Duodenal mucosa (tissue), 2 donors: ENCODE measurements around the gene SP2.

Experiments
- H3K27ac ChIP-seq: one replicate; pipeline ENCODE4 v1.7.0; 2013; ENCODE audit warnings: low read depth, low read length
- H3K27me3 ChIP-seq, 2 donors: one replicate each; pipeline ENCODE4 v1.7.0; 2013; ENCODE audit warnings: low read length in 2 of 2, control low read depth in 1 of 2; ENCODE audit not compliant: insufficient read depth in 2 of 2, control insufficient read depth in 1 of 2
- H3K36me3 ChIP-seq, 2 donors: one replicate each; pipeline ENCODE4 v1.7.0; 2013; ENCODE audit warnings: low read length in 2 of 2, control low read depth in 1 of 2; ENCODE audit not compliant: insufficient read depth in 2 of 2, control insufficient read depth in 1 of 2
- H3K4me1 ChIP-seq, 2 donors: one replicate each; pipeline ENCODE4 v1.7.0; 2013; ENCODE audit warnings: low read length in 2 of 2, control low read depth in 1 of 2; ENCODE audit not compliant: insufficient read depth in 2 of 2, control insufficient read depth in 1 of 2
- H3K4me3 ChIP-seq, 2 donors: one replicate each; pipeline ENCODE4 v1.7.0; 2013; ENCODE audit warnings: low read length in 2 of 2, low read depth in 1 of 2
- H3K9ac ChIP-seq, 2 donors: one replicate each; pipeline ENCODE4 v1.7.0; 2013; ENCODE audit warnings: low read length in 2 of 2, low read depth in 1 of 2
- H3K9me3 ChIP-seq, 2 donors: one replicate each; pipeline ENCODE4 v1.7.0; 2013; ENCODE audit warnings: low read length in 2 of 2, control low read depth in 1 of 2; ENCODE audit not compliant: control insufficient read depth in 1 of 2

The SP2 gene

DNA sequence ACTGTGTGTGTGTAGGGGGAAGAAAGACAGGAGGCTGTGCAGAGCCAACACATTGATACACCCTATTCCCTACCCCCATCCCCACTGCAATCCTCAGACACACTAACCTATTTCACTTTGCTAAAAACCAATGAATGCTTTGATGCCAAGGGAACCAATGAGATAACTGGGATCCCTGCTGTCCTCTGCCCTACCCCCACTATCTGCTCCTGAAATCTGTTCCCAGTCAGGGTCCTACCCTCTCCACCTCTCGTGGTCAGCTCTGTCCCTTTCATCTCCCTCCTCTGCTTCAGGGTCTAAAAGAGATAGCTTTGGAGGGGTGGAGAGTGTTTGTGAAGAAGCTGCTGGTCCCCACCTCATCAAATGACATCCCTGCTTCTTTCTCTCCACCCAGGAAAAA, 26.0 kb upstream of the SP2 start:
- Histone ChIP-seq H3K9me3 (no peaks in the 10 kb centered on the region), H3K27ac (no peak overlapping the region), H3K4me1 (no peaks in the 10 kb centered on the region), H3K27me3 (peaks cover 28 to 38% of the 10 kb centered on the region in 2 donors), H3K4me3 (no peak overlapping the region), H3K9ac (no peak overlapping the region), H3K36me3 (no peaks in the 10 kb centered on the region)

- Histone ChIP-seq H3K4me1 (no peaks in the 10 kb centered on the region), H3K27ac (no peak overlapping the region), H3K36me3 (no peaks in the 10 kb centered on the region), H3K27me3 (peaks cover 28 to 38% of the 10 kb centered on the region in 2 donors), H3K9ac (no peak overlapping the region), H3K9me3 (no peaks in the 10 kb centered on the region), H3K4me3 (no peak overlapping the region)
Measured at GRCh38 chr17:47871048-47871447, 25.0 kb upstream of the SP2 start.

DNA sequence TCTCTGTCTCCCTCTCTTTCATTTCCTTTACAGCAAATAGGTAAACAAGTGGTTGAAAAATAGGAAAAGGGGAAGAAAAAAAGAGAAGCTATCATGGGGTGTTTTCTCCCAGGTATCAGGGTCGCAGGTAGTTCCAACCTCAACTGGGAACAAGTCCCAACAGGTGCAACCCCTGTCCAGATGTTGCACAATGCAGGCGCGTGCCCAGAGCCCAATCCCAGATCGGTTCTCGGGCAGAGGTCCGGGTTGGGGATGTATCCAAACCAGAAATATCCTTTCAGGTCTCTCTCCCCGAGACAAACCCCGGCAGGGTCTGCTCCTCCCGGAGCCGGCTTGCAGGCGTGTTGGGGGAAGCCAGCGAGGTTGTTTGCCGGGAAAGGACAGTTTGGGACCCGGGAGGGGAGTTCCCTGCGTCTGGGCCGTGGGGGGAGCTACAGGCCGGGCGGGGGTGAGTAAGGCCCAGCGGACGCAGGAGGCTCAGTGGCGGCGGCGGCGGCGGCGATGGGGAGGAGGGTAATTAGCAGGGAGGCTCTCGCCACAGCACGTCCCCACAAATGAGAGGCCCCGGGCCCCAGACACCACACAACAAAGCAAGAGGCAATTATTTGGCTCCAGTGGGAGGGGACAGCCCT, 23.9 kb upstream of the SP2 start:
- no peaks in the 10 kb centered on the region for H3K4me1 ChIP-seq
- H3K9me3 ChIP-seq: no peaks in the 10 kb centered on the region
- no peak overlapping the region for H3K27ac ChIP-seq
- H3K9ac ChIP-seq: no peak overlapping the region
- H3K27me3 ChIP-seq: peaks cover 28 to 38% of the 10 kb centered on the region in 2 donors
- no peaks in the 10 kb centered on the region for H3K36me3 ChIP-seq
- H3K4me3 ChIP-seq: no peak overlapping the region

DNA sequence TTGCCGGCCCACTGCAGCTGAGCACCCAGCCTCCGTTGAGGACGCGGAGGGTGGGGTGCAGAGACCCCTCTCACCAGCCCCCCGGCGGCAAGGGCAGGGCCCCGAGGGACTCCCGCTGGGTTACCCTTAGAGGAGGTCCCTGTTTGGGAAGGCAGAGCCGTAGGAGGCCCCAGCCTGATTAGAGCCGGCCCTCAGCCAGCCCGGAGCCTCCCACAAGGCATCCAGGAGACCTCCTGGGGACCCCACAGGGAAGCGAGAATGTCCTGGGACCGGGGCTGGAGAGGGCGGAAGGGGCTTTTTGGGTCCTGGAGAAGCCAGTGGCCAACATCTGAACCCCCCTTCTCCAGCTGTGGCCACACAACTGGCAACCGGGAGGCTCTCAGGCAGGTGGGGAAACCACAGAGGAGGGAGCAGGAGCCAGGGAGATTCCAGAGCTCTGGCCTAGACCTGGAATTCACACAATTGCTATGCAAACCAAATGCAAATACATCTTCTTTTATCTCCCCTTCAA, 23.3 kb upstream of the SP2 start:
- Histone ChIP-seq H3K9ac (no peak overlapping the region), H3K27ac (no peak overlapping the region), H3K27me3 (peaks cover 28 to 38% of the 10 kb centered on the region in 2 donors), H3K4me1 (no peaks in the 10 kb centered on the region), H3K4me3 (no peak overlapping the region), H3K9me3 (no peaks in the 10 kb centered on the region), H3K36me3 (no peaks in the 10 kb centered on the region)

- no peak overlapping the region for H3K9ac ChIP-seq
- no peaks in the 10 kb centered on the region for H3K4me1 ChIP-seq
- H3K27ac ChIP-seq: no peak overlapping the region
- no peaks in the 10 kb centered on the region for H3K36me3 ChIP-seq
- no peaks in the 10 kb centered on the region for H3K9me3 ChIP-seq
- no peak overlapping the region for H3K4me3 ChIP-seq
- H3K27me3 ChIP-seq: peaks cover 23 to 38% of the 10 kb centered on the region in 2 donors
Measured at GRCh38 chr17:47873200-47874090, 22.6 kb upstream of the SP2 start.

DNA sequence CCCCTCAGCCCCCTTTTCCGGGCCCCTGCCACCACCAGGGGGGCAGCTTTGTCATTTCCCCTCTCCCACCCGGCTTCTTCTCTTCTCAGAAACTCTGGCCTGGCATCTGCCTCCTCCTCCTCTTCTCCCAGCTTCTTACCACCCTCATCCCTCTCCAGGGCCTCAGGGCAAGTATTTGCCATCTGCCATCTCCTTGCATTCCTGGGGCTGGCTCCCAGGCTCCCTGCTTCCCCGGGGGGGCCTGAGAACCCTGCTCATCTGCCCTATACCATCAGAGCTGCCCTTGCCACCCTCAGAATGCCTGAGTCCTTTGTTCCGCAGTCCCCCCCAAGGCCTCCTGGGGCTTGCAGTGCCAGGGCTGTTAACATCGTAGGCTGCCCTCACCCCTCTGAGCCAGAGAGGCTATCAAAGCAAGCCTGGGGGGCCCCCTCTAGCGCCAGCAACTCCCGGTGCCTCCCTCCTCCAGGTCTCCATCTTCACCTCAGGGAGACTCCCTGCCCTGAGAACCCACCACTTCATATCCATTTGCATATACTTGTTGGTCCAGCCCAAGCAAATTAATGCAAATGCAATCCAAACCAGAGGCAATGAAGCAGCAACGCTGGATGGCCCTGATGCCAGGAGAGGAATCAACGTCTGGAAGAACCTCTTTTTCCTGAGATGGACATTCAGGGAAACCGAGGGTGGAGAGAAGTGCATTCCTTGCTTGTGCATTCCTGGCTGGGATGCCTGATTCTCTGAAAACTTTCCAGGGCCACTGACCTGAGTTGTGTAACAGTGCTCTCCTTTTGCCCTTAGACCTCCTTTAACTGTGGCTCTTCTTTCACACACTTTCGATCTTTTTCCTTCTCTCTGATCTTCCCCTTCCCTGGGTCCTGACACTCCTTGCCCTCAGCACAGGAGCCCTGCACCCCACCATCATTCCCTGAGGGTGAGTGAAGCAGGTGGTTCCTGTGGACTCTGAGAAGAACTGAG, 20.7 kb upstream of the SP2 start:
- H3K27me3 ChIP-seq: peaks cover 10 to 26% of the 10 kb centered on the region in 2 donors
- H3K36me3 ChIP-seq: no peaks in the 10 kb centered on the region

DNA sequence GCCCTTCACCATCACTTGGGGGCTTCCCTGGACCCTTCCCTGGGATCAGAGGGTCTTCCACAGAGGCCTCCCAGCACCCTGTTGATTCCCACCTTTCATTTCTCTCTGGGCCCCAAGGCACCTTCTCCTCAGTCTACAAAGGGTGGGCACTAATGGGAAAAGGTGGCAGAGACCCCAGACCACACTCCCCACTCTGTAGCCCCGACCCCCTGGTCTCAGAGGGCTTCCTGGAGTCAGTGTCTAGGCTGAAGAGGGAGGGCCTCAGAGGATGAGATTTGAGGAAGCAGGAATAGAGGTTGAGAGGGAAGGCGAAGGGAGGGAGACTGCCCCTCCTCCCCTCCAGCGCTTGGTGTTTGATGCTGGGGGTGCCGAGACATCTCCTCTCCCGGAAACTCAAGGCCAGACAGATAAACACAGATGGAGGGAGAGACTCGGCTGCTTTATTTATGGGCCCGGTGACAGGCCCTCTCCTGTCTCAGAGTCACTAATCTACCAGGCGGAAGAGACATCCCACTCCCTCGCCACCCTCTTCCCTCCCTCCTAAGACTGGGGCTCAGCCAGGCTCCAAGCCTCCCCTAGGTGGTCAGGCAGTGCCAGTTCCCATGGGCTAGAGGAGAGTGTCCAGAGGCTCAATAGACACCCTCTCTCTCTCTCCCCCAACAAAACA, 18.5 kb upstream of the SP2 start:
- Histone ChIP-seq H3K27me3 (peaks cover 7 to 8% of the 10 kb centered on the region in 2 donors), H3K27ac (no peak overlapping the region), H3K4me3 (no peak overlapping the region)

More for the DNA sequence above, 20.7 kb upstream of the SP2 start:
- no peaks in the 10 kb centered on the region for H3K4me1 ChIP-seq
- no peak overlapping the region for H3K9ac ChIP-seq
- no peaks in the 10 kb centered on the region for H3K9me3 ChIP-seq
- H3K4me3 ChIP-seq: no peak overlapping the region
- H3K27ac ChIP-seq: no peak overlapping the region

DNA sequence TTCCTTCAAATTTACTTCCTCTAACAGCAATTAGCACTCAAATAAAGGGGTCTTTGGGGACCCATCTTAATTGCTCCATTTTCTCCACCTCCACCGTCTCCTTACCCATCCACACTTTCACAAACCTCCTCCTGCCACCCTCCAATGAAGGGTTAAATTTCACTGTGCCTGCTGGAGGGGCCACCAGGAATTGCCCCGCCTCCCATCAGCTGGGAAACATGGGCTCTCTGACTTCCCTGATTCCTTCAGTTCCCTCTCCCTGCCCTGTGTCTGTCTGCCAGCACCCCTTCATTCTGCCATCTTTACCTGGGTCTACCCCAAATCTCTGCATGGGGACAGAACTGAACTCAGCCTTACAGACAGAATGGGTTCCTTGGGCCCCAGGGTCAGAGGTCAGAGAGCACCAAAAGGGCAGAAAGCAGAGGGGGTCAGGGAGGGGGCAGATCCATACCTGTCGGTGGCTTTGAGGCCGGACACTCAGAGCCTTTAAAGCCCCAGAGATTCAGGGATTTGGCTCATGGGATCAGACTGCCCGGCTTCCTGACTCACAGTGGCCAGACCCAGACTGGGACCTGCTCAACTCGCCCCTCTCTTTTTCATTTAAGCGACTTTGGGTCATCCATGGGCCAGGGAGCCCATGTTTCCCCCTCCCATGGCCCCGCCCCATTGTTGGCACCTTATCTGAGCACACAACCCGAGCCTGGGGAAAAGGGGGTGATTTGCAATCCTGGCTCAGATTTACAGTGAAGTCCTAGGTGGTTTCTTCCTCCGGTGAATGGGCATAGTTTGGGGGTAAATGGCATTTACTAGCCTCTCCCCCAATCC, 17.6 kb upstream of the SP2 start:
- H3K36me3 ChIP-seq: no peaks in the 10 kb centered on the region
- no peak overlapping the region for H3K9ac ChIP-seq
- no peaks in the 10 kb centered on the region for H3K9me3 ChIP-seq
- no peak overlapping the region for H3K4me3 ChIP-seq
- H3K4me1 ChIP-seq: peaks cover 19% of the 10 kb centered on the region in 2 donors
- peaks cover 3 to 4% of the 10 kb centered on the region in 2 donors for H3K27me3 ChIP-seq
- H3K27ac ChIP-seq: no peak overlapping the region

More for the DNA sequence above, 18.5 kb upstream of the SP2 start:
- peaks cover 10% of the 10 kb centered on the region in 2 donors for H3K4me1 ChIP-seq
- no peak overlapping the region for H3K9ac ChIP-seq
- H3K9me3 ChIP-seq: no peaks in the 10 kb centered on the region
- no peaks in the 10 kb centered on the region for H3K36me3 ChIP-seq
